Cardiac fibroblast (primary cell): ENCODE results near the gene SLC25A21.

Experiments used
- DNase-seq, 2 donors: peaks; one replicate each; pipeline versions ENCODE4 v3.0.0 to v3.0.0-alpha.2; 2010; ENCODE audit warnings: low read depth in 2 of 2
- H3K4me3 ChIP-seq, 2 donors: replicated peaks in 1 of 2; 1 replicate in 1 of 2; 2 replicates in 1 of 2; pipeline ENCODE4 v1.5.1; 2011; ENCODE audit warnings: low read depth in 2 of 2, low read length in 2 of 2, mild to moderate bottlenecking in 2 of 2, moderate library complexity in 1 of 2
- CTCF ChIP-seq: IDR thresholded peaks from one replicate; pipeline ENCODE4 v1.5.1; 2011; ENCODE audit warnings: low read depth, mild to moderate bottlenecking, low read length, inconsistent platforms

The SLC25A21 gene

GRCh38 chr14:37057776-37058175 is 114.6 kb downstream of the SLC25A21 start:
- no peak for DNase-seq
- H3K4me3 ChIP-seq = no peak overlapping the region
- no peak for TF ChIP-seq CTCF

GRCh38 chr14:37056473-37056872 is 115.9 kb downstream of the SLC25A21 start:
- H3K4me3 ChIP-seq = no peak overlapping the region
- peak in 1 of 2 donors; percentile 58 for DNase-seq
- TF ChIP-seq CTCF = no peak

GRCh38 chr14:37054869-37055268 is 117.5 kb downstream of the SLC25A21 start:
- H3K4me3 ChIP-seq = no peak overlapping the region
- no peak for DNase-seq
- no peak for TF ChIP-seq CTCF

GRCh38 chr14:37054144-37054543 is 118.3 kb downstream of the SLC25A21 start:
- DNase-seq = no peak
- no peak for TF ChIP-seq CTCF
- no peak overlapping the region for H3K4me3 ChIP-seq

- TF ChIP-seq CTCF = no peak
- no peak overlapping the region for H3K4me3 ChIP-seq
- no peak for DNase-seq
Observed at GRCh38 chr14:37051680-37052079, 120.7 kb downstream of the SLC25A21 start.

- TF ChIP-seq CTCF = no peak
- peak in 1 of 2 donors; percentile 55 for DNase-seq
- no peak overlapping the region for H3K4me3 ChIP-seq
Observed at GRCh38 chr14:37051153-37051552, 121.3 kb downstream of the SLC25A21 start.

- TF ChIP-seq CTCF = no peak
- peak in 1 of 2 donors; percentile 72 for DNase-seq
- no peak overlapping the region for H3K4me3 ChIP-seq
Observed at GRCh38 chr14:37048666-37049071, 123.7 kb downstream of the SLC25A21 start.
